Right atrium auricular region (tissue), 2 donors: ENCODE data around the gene NRG3. TPM values are rescaled to one million over a fixed set of nuclear protein-coding genes. Genes with fewer than 3 reads are reported as not detected.
"Not testable (repeated sequence)": the region's sequence is repeated elsewhere in the genome, so short reads cannot be mapped to it uniquely, and the experiment has no call there.

Source experiments
- DNase-seq: peaks from one replicate; pipeline ENCODE4 v3.0.0-alpha.2; 2019; ENCODE audit warnings: low spot score
- H3K27ac ChIP-seq, 2 donors: fragments of 200-600 bp; sonication (generic); 1 replicate in 1 of 2; 2 replicates in 1 of 2; pipeline ENCODE4 v1.5.1; 2016 to 2019
- H3K27me3 ChIP-seq, 2 donors: fragments of 200-600 bp; sonication (generic); one replicate each; pipeline versions ENCODE4 v1.5.1 to v1.6.0; 2017 to 2019
- H3K36me3 ChIP-seq: fragments of 200-600 bp; sonication (generic); one replicate; pipeline ENCODE4 v1.5.1; 2016
- H3K4me1 ChIP-seq, 2 donors: fragments of 200-600 bp; sonication (generic); one replicate each; pipeline versions ENCODE4 v1.5.1 to v1.6.0; 2017 to 2019
- H3K4me3 ChIP-seq, 2 donors: fragments of 200-600 bp; sonication (generic); 1 replicate in 1 of 2; 2 replicates in 1 of 2; pipeline ENCODE4 v1.5.1; 2017 to 2019; ENCODE audit warnings: mild to moderate bottlenecking in 1 of 2, moderate library complexity in 1 of 2
- H3K9me3 ChIP-seq, 2 donors: fragments of 200-600 bp; sonication (generic); one replicate each; pipeline ENCODE4 v1.5.1; 2019
- total RNA-seq, 2 donors: library from RNA; depleted of rRNA; stranded (reverse); fragments of >200 nt; gene quantifications; one replicate each; pipeline ENCODE4 v1.1.0, GENCODE V29; 2016
- TF ChIP-seq, protein P1 (sequence below), 2 donors: fragments of 200-600 bp; sonication (generic); IDR thresholded peaks; one replicate each; pipeline ENCODE4 v1.5.1; 2019; ENCODE audit warnings: antibody characterized with exemption in 2 of 2

NRG3 gene
- total RNA-seq, 2 donors from 2014 or later, result 0.70 to 1.4 TPM

GRCh38 chr10:82982110-82982608 is 1107.2 kb downstream of the NRG3 start:
- H3K36me3 ChIP-seq, result no peaks in the 10 kb centered on the region
- no peaks in the 10 kb centered on the region for H3K4me1 ChIP-seq
- TF ChIP-seq, protein P1, sequence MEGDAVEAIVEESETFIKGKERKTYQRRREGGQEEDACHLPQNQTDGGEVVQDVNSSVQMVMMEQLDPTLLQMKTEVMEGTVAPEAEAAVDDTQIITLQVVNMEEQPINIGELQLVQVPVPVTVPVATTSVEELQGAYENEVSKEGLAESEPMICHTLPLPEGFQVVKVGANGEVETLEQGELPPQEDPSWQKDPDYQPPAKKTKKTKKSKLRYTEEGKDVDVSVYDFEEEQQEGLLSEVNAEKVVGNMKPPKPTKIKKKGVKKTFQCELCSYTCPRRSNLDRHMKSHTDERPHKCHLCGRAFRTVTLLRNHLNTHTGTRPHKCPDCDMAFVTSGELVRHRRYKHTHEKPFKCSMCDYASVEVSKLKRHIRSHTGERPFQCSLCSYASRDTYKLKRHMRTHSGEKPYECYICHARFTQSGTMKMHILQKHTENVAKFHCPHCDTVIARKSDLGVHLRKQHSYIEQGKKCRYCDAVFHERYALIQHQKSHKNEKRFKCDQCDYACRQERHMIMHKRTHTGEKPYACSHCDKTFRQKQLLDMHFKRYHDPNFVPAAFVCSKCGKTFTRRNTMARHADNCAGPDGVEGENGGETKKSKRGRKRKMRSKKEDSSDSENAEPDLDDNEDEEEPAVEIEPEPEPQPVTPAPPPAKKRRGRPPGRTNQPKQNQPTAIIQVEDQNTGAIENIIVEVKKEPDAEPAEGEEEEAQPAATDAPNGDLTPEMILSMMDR (IDR thresholded peaks at IDR 0.05), result no peak
- H3K9me3 ChIP-seq, result no peaks in the 10 kb centered on the region
- no peaks in the 10 kb centered on the region for H3K27me3 ChIP-seq
- H3K27ac ChIP-seq, result no peak overlapping the region
- no peak overlapping the region for H3K4me3 ChIP-seq
- DNase-seq, result no peak

- TF ChIP-seq, protein P1 (IDR thresholded peaks at IDR 0.05), result no peak
- Histone ChIP-seq H3K4me1 (no peaks in the 10 kb centered on the region), H3K4me3 (no peak overlapping the region), H3K27ac (no peak overlapping the region), H3K36me3 (no peaks in the 10 kb centered on the region), H3K9me3 (no peaks in the 10 kb centered on the region), H3K27me3 (no peaks in the 10 kb centered on the region)
- DNase-seq, result no peak
These were observed 1111.2 kb downstream of the NRG3 start for GRCh38 chr10:82986216-82986615.

DNA sequence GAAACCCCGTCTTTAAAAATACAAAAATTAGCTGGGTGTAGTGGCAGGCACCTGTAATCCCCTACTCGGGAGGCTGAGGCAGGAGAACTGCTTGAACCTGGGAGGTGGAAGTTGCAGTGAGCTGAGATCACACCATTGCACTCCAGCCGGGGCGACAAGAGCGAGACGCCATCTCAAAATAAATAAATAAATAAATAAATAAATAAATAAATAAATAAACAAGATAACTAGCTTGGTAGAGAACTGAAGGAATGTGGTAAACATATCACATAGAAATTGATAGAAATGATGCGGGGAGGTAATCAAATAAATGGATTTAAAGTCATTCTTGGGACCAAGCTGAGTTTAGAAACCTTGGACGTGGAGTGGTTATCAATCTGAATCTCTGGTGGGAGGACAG is 1131.5 kb downstream of the NRG3 start:
- not testable (repeated sequence) for H3K36me3 ChIP-seq, DNase-seq, H3K4me3 ChIP-seq, H3K9me3 ChIP-seq, H3K4me1 ChIP-seq, H3K27ac ChIP-seq, H3K27me3 ChIP-seq

DNA sequence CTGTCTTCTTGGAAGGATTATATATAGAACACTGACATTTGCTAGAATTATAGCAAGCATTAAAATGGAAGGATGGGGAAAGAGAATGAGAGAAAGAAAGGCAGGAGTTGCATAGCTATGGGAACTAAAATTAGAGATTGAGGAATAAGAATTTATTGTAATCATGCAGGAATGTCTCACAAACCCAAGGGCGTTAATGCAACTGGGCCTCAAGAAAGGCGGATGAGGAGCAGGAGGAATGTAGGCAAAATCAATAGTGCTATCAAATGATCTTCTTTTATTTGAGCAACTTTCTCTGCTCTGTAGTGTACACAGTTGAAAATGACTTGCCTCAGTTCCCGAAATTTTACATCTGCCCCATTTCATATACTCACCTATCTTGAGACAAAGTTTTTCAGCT is 1132.5 kb downstream of the NRG3 start:
- no peaks in the 10 kb centered on the region for H3K4me1 ChIP-seq
- TF ChIP-seq, protein P1 (IDR thresholded peaks at IDR 0.05), result no peak
- DNase-seq, result no peak
- H3K4me3 ChIP-seq, result no peak overlapping the region
- no peaks in the 10 kb centered on the region for H3K27me3 ChIP-seq
- no peaks in the 10 kb centered on the region for H3K9me3 ChIP-seq
- no peaks in the 10 kb centered on the region for H3K36me3 ChIP-seq
- no peak overlapping the region for H3K27ac ChIP-seq

- TF ChIP-seq, protein P1 (IDR thresholded peaks at IDR 0.05), result no peak
- no peak overlapping the region for H3K4me3 ChIP-seq
- H3K4me1 ChIP-seq, result no peaks in the 10 kb centered on the region
- DNase-seq, result no peak
- no peaks in the 10 kb centered on the region for H3K9me3 ChIP-seq
- no peaks in the 10 kb centered on the region for H3K27me3 ChIP-seq
- no peaks in the 10 kb centered on the region for H3K36me3 ChIP-seq
- no peak overlapping the region for H3K27ac ChIP-seq
These were observed 1137.9 kb downstream of the NRG3 start for GRCh38 chr10:83012866-83013265.

GRCh38 chr10:83017076-83017867 is 1142.3 kb downstream of the NRG3 start:
- no peaks in the 10 kb centered on the region for H3K27me3 ChIP-seq
- DNase-seq, result no peak
- no peak overlapping the region for H3K27ac ChIP-seq
- no peak overlapping the region for H3K4me3 ChIP-seq
- TF ChIP-seq, protein P1 (IDR thresholded peaks at IDR 0.05), result no peak
- no peaks in the 10 kb centered on the region for H3K36me3 ChIP-seq
- H3K4me1 ChIP-seq, result no peaks in the 10 kb centered on the region
- H3K9me3 ChIP-seq, result no peaks in the 10 kb centered on the region
